ENCODE results near the gene TRRAP.
"Not testable (repeated sequence)": the region's sequence is repeated elsewhere in the genome, so short reads cannot be mapped to it uniquely, and the experiment has no call there.

TRRAP gene

GRCh38 chr7:98878365-98879197, at the start of gene TRRAP:
Gene TRRAP (plus strand): TSS chr7:98878532. CDS start chr7:98881151, 2,619 bp downstream.
- no peak for FAIRE-seq

- FAIRE-seq: no peak
Observed at GRCh38 chr7:98830972-98831548, 47.3 kb upstream of the TRRAP start.

GRCh38 chr7:98831641-98832221, 46.6 kb upstream of the TRRAP start:
- FAIRE-seq: no peak

GRCh38 chr7:98833022-98833421, 45.3 kb upstream of the TRRAP start:
- no peak for FAIRE-seq

GRCh38 chr7:98834949-98835348, 43.4 kb upstream of the TRRAP start:
- FAIRE-seq: no peak

DNA sequence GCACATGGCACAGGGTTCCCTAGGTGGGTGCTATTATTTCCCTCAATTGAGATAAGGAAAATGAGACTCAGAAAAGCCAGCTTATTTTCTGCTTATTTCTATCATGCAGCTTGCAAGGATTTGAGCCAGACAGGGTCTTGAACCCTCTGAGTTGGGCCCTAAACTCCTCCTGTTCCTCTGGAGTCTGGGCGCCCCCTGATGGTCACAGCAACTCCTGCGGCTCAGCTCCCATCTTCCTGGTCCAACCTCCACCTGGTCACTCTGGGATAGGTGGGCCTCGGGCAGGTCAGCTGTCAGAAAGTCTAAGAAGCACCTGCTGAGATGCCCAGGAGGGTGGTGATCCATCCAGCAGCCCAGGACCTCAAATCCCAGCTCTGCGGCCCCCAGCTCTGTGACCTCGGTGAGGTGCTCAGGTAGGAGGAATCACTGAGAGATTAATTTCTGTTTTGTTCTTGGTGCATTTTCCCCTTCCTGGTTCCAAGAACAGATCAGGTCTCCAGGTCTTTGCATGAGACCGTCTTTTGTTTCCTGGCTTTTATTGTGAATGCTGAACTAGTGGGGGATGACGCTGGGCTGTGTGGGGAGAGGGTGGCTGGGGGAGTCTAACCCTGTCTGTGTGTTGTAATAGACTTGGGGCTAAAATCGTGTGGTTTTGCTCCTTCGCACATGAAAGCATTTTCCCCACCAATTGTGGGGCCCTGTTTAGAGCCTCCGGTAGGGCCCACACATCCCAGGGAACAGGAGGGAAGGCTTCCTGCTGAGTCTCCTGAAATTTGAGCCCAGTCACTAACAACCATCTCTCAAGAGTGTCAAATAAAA, 41.3 kb upstream of the TRRAP start:
- FAIRE-seq: no peak

GRCh38 chr7:98837630-98837972, 40.7 kb upstream of the TRRAP start:
- FAIRE-seq: no peak

DNA sequence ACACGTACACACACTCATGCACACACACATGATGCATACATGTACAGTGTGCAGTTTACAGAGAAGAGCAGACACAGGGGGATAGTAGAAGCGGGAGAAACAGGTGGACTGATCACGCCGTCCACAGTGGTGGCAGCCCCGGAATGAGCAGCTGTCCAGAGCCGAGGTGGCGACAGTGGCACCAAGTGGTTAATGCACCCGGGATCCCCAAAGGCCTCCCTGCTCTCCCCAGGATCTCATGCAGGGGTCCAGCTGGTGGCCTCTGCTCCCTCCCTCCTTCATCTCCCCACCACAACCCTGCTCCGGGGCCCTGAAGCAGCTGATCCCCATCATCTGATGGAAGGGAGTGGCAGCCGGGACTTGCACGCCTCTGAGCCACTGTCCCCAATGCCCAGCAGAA, 38.2 kb upstream of the TRRAP start:
- no peak for FAIRE-seq

DNA sequence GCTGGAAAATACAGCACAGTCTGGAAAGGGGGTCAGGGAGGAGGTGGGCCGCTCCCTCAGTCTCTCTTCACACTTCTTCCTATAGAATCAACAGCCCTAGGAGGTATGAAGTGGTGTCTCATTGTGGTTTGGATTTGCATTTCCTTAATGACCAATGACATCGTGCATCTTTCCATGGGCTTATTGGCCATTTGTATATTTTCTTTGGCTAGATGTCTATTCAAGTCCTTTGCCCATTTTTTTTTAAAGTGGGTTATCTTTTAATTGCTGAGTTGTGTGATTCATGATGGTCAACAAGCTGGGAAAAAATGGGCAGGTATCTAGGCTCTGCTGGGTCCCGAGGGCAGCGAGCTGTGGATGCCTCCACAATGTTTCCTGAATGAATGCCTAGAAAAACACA, 37.6 kb upstream of the TRRAP start:
- FAIRE-seq: no peak

DNA sequence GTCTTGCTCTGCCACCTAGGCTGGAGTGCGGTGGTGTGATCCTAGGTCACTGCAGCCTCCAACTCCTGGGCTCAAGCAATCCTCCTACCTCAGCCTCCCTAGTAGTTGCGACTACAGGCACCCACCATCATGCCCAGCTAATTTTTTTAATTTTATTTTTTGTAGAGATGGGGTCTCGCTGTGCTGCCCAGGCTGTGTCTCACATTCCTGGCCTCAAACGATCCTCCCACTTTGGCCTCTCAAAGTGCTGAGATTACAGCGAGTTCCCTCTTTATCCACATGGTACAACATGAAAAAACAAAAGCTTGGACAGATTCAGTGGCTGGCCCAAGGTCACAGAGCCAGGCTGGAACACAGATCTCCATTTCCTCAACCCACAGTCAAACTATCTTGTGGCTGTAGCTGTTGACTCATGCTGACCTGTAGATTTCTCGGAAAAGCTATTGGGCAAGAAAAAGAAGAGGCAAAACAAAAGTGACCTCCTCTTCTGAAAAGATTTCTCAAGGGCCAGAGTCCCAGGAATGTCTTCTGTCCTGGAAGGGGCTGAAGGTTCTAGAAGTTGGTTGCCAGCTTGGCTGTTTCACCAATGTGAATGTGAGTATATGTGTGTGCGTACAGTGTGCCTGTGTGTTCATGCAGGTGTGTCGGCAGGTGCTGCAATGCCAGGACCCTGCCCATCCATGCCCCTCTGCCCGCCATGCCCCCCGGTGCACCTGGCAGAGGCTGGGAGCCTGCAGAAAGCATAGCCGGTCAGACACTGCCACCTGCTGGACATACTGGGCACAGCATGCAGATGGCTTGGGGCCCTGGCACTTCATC, 36.9 kb upstream of the TRRAP start:
- no peak for FAIRE-seq

DNA sequence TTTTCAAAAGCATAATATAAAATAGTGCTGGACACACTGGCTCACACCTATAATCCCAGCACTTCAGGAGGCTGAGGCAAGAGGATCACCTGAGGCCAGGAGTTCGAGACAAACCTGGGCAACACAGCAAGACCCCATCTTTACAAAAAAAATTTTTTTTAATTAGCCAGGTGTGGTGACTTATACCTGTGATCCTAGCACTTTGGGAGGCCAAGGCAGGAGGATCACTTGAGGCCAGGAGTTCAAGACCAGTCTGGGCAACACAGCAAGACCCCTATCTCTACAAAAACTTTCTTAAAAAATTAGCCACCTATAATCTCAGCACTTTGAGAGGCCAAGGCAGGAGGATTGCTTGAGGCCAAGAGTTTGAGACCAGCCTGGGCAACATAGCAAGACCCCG, 35.8 kb upstream of the TRRAP start:
- FAIRE-seq: not testable (repeated sequence)

GRCh38 chr7:98848918-98849317, 29.4 kb upstream of the TRRAP start:
- FAIRE-seq: no peak

DNA sequence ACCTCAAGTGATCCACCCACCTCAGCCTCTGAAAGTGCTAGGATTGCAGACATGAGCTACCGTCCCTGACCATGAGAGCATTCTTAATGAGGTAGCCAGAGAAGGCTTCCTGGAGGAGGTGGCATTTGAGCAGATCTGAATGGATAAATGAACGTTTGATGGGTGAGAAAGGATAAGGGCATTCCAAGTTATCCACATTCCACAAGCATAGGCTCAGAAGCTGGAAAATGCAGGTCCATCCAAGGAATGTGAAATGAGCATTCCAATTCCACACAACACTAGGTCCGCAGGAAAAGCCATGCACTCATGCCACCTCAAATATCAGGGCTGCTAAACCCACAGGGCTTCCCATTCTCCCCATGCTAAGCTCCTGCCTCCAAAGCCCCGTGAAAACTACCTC, 25.5 kb upstream of the TRRAP start:
- FAIRE-seq: no peak

DNA sequence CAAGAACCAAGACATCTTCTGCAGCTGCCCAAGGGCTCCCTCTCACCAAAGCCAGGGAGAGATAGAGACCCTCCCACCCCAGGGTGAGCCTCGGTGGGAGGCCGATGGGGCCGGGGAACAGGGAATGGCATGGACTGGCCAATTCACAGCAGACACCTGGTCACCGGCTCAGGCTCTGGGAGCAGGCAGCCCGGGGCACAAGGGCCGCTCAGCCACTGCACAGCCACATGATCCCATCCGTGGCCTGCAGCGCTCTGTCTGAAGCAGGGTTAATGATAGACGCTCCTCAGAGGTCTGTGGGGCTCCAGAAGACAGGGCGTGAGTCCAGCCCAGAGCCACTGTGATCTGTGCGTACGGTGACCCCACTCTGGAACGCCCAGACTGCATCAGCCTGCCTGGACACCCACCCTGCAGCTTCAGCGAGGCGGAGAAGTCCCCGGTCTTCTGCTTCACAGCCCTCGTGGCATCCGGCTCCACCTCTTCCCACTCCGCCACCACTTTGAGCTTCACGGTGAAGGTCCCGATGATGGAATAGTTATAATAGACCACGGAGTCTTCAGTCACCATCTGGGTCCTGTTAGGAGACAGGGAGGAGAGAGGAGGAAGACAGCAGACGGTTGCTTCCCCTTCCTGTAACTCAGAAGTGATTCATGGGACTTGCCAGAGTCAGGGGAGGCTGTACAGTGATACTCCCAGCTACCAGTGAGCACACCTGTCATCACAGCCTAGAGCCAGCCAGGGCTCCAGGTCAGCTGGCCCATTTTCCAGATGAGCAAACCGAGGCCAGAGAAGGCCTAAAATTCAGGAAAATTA, 22.5 kb upstream of the TRRAP start:
- no peak for FAIRE-seq

DNA sequence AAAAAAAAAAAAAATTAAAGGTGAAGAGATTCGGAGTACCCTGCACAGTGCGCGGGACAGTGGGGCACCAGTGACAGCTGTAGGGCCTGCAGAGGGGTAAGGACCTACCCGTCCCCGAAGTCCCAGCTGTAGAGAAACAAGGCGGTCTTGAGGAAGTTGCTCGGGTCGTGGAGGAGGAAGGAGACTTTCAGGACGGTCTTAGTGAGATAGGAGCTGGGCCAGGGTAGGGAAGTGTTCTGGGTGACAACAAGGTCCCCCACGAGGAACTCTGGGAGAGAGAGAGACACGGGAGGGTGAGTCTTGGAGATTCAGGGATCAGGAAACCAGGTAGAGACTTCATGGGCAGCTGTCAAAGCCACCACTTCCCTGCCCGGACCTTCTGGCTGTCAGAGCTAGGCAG, 18.3 kb upstream of the TRRAP start:
- FAIRE-seq: no peak

DNA sequence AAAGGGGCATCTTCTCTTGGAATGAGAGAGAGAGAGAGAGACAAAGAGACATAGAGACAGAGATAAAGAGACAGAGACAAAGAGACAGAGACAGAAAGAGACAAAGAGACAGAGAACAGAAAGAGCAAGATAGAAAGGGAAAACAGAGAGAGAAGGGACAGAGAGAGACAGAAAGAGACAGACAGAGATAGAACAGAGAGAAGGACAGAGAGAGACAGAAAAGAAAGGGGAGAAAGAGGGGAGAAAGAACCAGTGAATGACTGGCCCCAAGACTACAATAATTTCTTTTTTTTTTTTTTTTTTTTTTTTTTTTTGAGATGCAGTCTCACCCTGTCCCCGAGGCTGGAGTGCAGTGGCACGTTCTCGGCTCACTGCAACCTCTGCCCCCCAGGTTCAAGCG, 16.1 kb upstream of the TRRAP start:
- FAIRE-seq: no peak

- no peak for FAIRE-seq
Observed at GRCh38 chr7:98862716-98863420, 15.5 kb upstream of the TRRAP start.

DNA sequence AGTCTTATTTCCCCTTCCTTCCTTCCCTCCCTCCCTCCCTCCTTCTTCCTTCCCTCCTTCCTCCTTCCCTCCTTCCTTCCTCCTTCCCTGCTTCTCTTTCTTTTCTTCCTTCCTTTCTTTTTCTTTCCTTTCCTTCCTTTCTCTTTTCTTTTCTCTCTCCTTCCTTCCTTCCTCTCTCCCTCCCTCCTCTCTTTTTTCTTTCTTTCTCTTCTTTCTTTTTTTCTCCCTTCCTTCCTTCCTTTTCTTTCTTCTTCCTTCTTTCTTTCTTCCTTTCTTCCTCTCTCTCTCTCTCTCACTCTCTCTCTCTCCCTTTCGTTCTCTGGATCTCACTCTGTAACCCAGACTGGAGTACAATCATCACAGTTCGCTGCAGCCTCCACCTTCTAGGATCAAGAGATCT, 14.7 kb upstream of the TRRAP start:
- no peak for FAIRE-seq

GRCh38 chr7:98864731-98865453, 13.4 kb upstream of the TRRAP start:
- FAIRE-seq: no peak

DNA sequence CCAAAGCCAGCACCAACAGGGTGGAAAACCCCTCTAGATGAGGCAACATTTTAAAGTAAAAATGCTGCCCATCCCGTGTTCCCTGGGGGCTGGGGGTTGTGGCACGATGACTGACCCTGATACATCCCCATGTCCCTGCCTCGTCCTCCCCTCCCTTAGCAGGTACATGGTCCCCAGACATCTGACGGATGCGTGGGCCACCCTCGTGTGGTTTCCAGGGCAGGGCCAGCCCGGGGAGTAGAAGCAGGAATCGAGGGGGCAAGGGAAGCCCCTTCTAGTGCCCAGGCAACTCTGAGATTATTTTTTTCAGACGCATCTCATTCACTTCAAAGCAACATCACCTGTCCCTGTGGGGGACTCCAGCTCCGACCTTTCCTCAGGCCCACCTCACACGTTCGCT, 12.0 kb upstream of the TRRAP start:
- FAIRE-seq: no peak
